HepG2 (cell line): ENCODE measurements around the gene NOC2L. TPM values are rescaled to one million over a fixed set of nuclear protein-coding genes. Genes with fewer than 3 reads are reported as not detected.

ENCODE experiments used
- ARNTL ChIP-seq: sonication (generic); formaldehyde crosslinking; IDR thresholded peaks from 2 replicates; pipeline ENCODE4 v1.4.0; 2020; ENCODE audit warnings: mild to moderate bottlenecking, missing genetic modification reagents
- FOXJ3 ChIP-seq: sonication (generic); formaldehyde crosslinking; IDR thresholded peaks from 2 replicates; pipeline ENCODE4 v1.4.0; 2020; ENCODE audit warnings: missing genetic modification reagents, mild to moderate bottlenecking, borderline replicate concordance
- HHEX ChIP-seq: IDR thresholded peaks from 2 replicates; pipeline ENCODE4 v1.6.1; 2016; ENCODE audit warnings: control low read depth
- NKX3-1 ChIP-seq: sonication (generic); formaldehyde crosslinking; IDR thresholded peaks from 2 replicates; pipeline ENCODE4 v1.5.0; 2020; ENCODE audit warnings: missing genetic modification reagents
- SMYD3 ChIP-seq: sonication (generic); formaldehyde crosslinking; IDR thresholded peaks from 2 replicates; pipeline ENCODE4 v1.8.1; 2023; ENCODE audit warnings: mild to moderate bottlenecking, missing genetic modification reagents
- SP5 ChIP-seq: IDR thresholded peaks from 2 replicates; pipeline ENCODE4 v1.6.1; 2016; ENCODE audit warnings: low read depth, borderline replicate concordance
- TCF12 ChIP-seq, 2 experiments: fragments of 450-650 bp in 1 of 2; sonication (generic) in 1 of 2; formaldehyde crosslinking in 1 of 2; IDR thresholded peaks; 2 replicates each; pipeline versions ENCODE4 v1.6.1 to v1.8.0; 2017 to 2022; ENCODE audit warnings: antibody characterized with exemption in 1 of 2, mild to moderate bottlenecking in 1 of 2, missing genetic modification reagents in 1 of 2, moderate library complexity in 1 of 2
- ZBTB42 ChIP-seq: sonication (generic); formaldehyde crosslinking; IDR thresholded peaks from 2 replicates; pipeline ENCODE4 v1.5.0; 2020; ENCODE audit warnings: mild to moderate bottlenecking, missing genetic modification reagents
- ZKSCAN1 ChIP-seq: fragments of 150-350 bp; IDR thresholded peaks from 2 replicates; pipeline ENCODE4 v1.6.1; 2014; ENCODE audit warnings: low read length
- ZNF572 ChIP-seq: sonication (generic); formaldehyde crosslinking; IDR thresholded peaks from 2 replicates; pipeline ENCODE4 v1.5.1; 2020; ENCODE audit warnings: mild to moderate bottlenecking, missing genetic modification reagents
- ZNF660 ChIP-seq: sonication (generic); formaldehyde crosslinking; IDR thresholded peaks from 2 replicates; pipeline ENCODE4 v1.5.1; 2020; ENCODE audit warnings: mild to moderate bottlenecking, low read depth, missing genetic modification reagents, borderline replicate concordance
- ZNF772 ChIP-seq: sonication (generic); formaldehyde crosslinking; IDR thresholded peaks from 2 replicates; pipeline ENCODE4 v1.5.0; 2020; ENCODE audit warnings: mild to moderate bottlenecking, missing genetic modification reagents
- ZNF792 ChIP-seq: IDR thresholded peaks from 2 replicates; pipeline ENCODE4 v1.6.1; 2016
- ZZZ3 ChIP-seq: sonication (generic); formaldehyde crosslinking; IDR thresholded peaks from 2 replicates; pipeline ENCODE4 v1.4.0; 2020; ENCODE audit warnings: missing genetic modification reagents, mild to moderate bottlenecking, borderline replicate concordance
- polyA plus RNA-seq, 8 experiments: library from polyadenylated mRNA; depleted of rRNA in 3 of 8; stranded (reverse) in 7 of 8; unstranded in 1 of 8; fragments of >200 nt; fragmentation: Illumina TruSeq in 4 of 8; extraction: Trizol in 4 of 8; gene quantifications; 2 replicates each; pipeline versions ENCODE4 v1.2.1 to v1.2.3, GENCODE V29; 2011 to 2016; ENCODE audit warnings: low read depth in 4 of 8, missing spikeins in 1 of 8, mixed read lengths in 1 of 8; ENCODE audit not compliant: insufficient read depth in 1 of 8
- total RNA-seq, 5 experiments: library from RNA; depleted of rRNA; stranded (reverse); fragments of >200 nt; fragmentation: Illumina TruSeq; extraction: Trizol; gene quantifications; 2 replicates each; pipeline ENCODE4 v1.2.3, GENCODE V29; 2016; ENCODE audit warnings: low read depth in 1 of 5
- TF ChIP-seq, protein P1 (sequence below): IDR thresholded peaks from 2 replicates; pipeline ENCODE4 v1.6.1; 2012; ENCODE audit warnings: inconsistent platforms
- TF ChIP-seq, protein P2 (sequence below): sonication (generic); formaldehyde crosslinking; IDR thresholded peaks from 2 replicates; pipeline ENCODE4 v1.5.0; 2020; ENCODE audit warnings: missing genetic modification reagents
- TF ChIP-seq, protein P3 (sequence below): sonication (generic); formaldehyde crosslinking; IDR thresholded peaks from 2 replicates; pipeline ENCODE4 v1.8.0; 2022; ENCODE audit warnings: mild to moderate bottlenecking, missing genetic modification reagents
- TF ChIP-seq, protein P4 (sequence below), 2 experiments: sonication (generic) in 1 of 2; formaldehyde crosslinking in 1 of 2; IDR thresholded peaks; 2 replicates each; pipeline versions ENCODE4 v1.4.0 to v1.6.1; 2018 to 2020; ENCODE audit warnings: missing genetic modification reagents in 2 of 2, borderline replicate concordance in 1 of 2, low read depth in 1 of 2, mild to moderate bottlenecking in 1 of 2, missing biosample characterization in 1 of 2
- TF ChIP-seq, protein P5 (sequence below): sonication (generic); formaldehyde crosslinking; IDR thresholded peaks from 2 replicates; pipeline ENCODE4 v1.8.0; 2022; ENCODE audit warnings: missing genetic modification reagents, mild to moderate bottlenecking, moderate library complexity, borderline replicate concordance
- TF ChIP-seq, protein P6 (sequence below): sonication (generic); formaldehyde crosslinking; IDR thresholded peaks from 2 replicates; pipeline ENCODE4 v1.5.0; 2020; ENCODE audit warnings: missing genetic modification reagents, mild to moderate bottlenecking, borderline replicate concordance

Gene NOC2L
- total and polyA plus RNA-seq, 2 of the 13 experiments (the other 11 are each of a cell fraction or from before 2014, with no cell fraction given): 32.0 to 103 TPM

GRCh38 chr1:921011-921837, 37.8 kb downstream of the NOC2L start (continued):
- TF ChIP-seq, protein P1, sequence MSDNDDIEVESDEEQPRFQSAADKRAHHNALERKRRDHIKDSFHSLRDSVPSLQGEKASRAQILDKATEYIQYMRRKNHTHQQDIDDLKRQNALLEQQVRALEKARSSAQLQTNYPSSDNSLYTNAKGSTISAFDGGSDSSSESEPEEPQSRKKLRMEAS: peak; percentile 29; the same call in 1 of the 2 replicates
- TF ChIP-seq NKX3-1 (no peak), ARNTL (CRISPR knock-in tag) (no peak), ZBTB42 (peak; percentile 35; the same call in 1 of the 2 replicates), ZZZ3 (CRISPR knock-in tag) (no peak), ZNF660 (no peak), SMYD3 (CRISPR knock-in tag) (no peak), HHEX (CRISPR knock-in tag) (no peak), ZNF572 (no peak), TCF12 (IDR thresholded peaks at IDR 0.05) (no peak), TCF12 (CRISPR knock-in tag; IDR thresholded peaks at IDR 0.05) (no peak), SP5 (CRISPR knock-in tag) (peak; percentile 21; the same call in 1 of the 2 replicates), ZKSCAN1 (peak; percentile 76; the same call in 1 of the 2 replicates), ZNF792 (CRISPR knock-in tag) (no peak), FOXJ3 (no peak), ZNF772 (CRISPR knock-in tag) (peak; percentile 41; the same call in 1 of the 2 replicates)
- TF ChIP-seq, protein P2, sequence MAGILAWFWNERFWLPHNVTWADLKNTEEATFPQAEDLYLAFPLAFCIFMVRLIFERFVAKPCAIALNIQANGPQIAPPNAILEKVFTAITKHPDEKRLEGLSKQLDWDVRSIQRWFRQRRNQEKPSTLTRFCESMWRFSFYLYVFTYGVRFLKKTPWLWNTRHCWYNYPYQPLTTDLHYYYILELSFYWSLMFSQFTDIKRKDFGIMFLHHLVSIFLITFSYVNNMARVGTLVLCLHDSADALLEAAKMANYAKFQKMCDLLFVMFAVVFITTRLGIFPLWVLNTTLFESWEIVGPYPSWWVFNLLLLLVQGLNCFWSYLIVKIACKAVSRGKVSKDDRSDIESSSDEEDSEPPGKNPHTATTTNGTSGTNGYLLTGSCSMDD (CRISPR knock-in tag): no peak
- TF ChIP-seq, protein P3, sequence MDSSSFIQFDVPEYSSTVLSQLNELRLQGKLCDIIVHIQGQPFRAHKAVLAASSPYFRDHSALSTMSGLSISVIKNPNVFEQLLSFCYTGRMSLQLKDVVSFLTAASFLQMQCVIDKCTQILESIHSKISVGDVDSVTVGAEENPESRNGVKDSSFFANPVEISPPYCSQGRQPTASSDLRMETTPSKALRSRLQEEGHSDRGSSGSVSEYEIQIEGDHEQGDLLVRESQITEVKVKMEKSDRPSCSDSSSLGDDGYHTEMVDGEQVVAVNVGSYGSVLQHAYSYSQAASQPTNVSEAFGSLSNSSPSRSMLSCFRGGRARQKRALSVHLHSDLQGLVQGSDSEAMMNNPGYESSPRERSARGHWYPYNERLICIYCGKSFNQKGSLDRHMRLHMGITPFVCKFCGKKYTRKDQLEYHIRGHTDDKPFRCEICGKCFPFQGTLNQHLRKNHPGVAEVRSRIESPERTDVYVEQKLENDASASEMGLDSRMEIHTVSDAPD (CRISPR knock-in tag): no peak
- TF ChIP-seq, protein P4, sequence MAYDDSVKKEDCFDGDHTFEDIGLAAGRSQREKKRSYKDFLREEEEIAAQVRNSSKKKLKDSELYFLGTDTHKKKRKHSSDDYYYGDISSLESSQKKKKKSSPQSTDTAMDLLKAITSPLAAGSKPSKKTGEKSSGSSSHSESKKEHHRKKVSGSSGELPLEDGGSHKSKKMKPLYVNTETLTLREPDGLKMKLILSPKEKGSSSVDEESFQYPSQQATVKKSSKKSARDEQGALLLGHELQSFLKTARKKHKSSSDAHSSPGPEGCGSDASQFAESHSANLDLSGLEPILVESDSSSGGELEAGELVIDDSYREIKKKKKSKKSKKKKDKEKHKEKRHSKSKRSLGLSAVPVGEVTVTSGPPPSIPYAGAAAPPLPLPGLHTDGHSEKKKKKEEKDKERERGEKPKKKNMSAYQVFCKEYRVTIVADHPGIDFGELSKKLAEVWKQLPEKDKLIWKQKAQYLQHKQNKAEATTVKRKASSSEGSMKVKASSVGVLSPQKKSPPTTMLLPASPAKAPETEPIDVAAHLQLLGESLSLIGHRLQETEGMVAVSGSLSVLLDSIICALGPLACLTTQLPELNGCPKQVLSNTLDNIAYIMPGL (CRISPR knock-in tag; IDR thresholded peaks at IDR 0.05; ENCODE audit: borderline replicate concordance in 1 of 2, low read depth in 1 of 2): 0 out of 4 replicates have a peak, but pooled peaks of 1 of the 2 experiments have one; percentile 17
- TF ChIP-seq, protein P5, sequence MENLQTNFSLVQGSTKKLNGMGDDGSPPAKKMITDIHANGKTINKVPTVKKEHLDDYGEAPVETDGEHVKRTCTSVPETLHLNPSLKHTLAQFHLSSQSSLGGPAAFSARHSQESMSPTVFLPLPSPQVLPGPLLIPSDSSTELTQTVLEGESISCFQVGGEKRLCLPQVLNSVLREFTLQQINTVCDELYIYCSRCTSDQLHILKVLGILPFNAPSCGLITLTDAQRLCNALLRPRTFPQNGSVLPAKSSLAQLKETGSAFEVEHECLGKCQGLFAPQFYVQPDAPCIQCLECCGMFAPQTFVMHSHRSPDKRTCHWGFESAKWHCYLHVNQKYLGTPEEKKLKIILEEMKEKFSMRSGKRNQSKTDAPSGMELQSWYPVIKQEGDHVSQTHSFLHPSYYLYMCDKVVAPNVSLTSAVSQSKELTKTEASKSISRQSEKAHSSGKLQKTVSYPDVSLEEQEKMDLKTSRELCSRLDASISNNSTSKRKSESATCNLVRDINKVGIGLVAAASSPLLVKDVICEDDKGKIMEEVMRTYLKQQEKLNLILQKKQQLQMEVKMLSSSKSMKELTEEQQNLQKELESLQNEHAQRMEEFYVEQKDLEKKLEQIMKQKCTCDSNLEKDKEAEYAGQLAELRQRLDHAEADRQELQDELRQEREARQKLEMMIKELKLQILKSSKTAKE (CRISPR knock-in tag): 0 out of 2 replicates have a peak, but pooled peaks have one; percentile 35
- TF ChIP-seq, protein P6, sequence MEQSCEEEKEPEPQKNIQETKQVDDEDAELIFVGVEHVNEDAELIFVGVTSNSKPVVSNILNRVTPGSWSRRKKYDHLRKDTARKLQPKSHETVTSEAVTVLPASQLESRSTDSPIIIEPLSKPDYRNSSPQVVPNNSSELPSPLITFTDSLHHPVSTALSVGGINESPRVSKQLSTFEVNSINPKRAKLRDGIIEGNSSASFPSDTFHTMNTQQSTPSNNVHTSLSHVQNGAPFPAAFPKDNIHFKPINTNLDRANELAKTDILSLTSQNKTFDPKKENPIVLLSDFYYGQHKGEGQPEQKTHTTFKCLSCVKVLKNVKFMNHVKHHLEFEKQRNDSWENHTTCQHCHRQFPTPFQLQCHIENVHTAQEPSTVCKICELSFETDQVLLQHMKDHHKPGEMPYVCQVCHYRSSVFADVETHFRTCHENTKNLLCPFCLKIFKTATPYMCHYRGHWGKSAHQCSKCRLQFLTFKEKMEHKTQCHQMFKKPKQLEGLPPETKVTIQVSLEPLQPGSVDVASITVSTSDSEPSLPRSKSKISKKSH (CRISPR knock-in tag): no peak
